Measurements from ENCODE around the gene CEACAM16. TPM values are rescaled to one million over a fixed set of nuclear protein-coding genes. Genes with fewer than 3 reads are reported as not detected.

The CEACAM16 gene
- total and polyA plus RNA-seq, 9 of the 15 experiments (the other 6 are each of a cell fraction or from before 2014, with no cell fraction given) = not detected

DNA sequence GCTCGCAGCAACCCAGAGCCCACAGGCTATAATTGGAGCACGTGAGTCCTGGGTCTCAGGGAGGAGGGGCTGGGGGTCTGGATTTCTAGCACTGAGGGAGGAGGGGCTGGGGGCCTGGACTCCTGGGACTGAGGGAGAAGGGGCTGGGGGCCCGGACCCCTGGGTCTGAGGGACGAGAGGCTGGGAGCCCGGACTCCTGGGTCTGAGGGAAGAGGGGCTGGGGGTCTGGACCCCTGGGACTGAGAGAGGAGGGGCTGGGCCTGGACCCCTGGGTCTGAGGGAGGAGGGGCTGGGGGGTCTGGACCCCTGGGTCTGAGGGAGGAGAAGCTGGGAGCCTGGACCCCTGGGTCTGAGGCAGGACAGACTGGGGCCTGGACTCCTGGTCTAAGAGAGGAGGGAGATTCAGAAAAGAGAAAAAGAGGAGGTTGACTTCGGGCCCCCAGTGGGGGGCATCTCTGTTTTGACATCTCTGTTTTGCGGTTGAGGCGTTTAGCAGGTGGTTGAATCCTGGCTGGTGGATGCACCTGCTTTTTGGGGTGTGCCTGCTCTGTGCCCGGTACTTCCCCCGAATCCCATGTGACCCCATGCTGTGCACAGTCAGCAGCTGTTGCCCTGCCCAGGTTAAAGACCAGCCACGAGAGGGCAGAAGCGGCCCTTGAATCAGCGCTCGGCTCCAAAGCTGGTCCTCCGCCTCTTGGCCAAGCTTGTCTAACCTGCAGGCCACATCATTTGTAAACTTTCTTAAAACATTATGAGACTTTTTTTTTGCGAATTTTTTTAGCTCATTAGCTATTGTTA is 44.8 kb upstream of the CEACAM16 start (continued):
- TF ChIP-seq JUND (IDR thresholded peaks at IDR 0.05; ENCODE audit: borderline replicate concordance, low read depth, low read length) (peak; percentile 45; the same call in 1 of the 2 replicates), JUND (tag; IDR thresholded peaks at IDR 0.05; ENCODE audit: borderline replicate concordance, low read depth, low read length) (no peak; the same call in 2 of the 3 replicates), POLR3G (IDR thresholded peaks at IDR 0.05; ENCODE audit: extremely low read depth, insufficient read length, insufficient replicate concordance) (no peak), GATA2 (CRISPR knock-in tag; IDR thresholded peaks at IDR 0.05) (no peak), EP400 (IDR thresholded peaks at IDR 0.05) (no peak), BHLHE40 (IDR thresholded peaks at IDR 0.05; ENCODE audit: low read length) (peak; percentile 14; the same call in 1 of the 2 replicates), MCM2 (IDR thresholded peaks at IDR 0.05; ENCODE audit: low read depth) (no peak), SMARCE1 (IDR thresholded peaks at IDR 0.05) (no peak), RERE (CRISPR knock-in tag; IDR thresholded peaks at IDR 0.05; ENCODE audit: borderline replicate concordance) (no peak), MAZ (CRISPR knock-in tag; conservative IDR thresholded peaks at IDR 0.05 in 1 of 2, IDR thresholded peaks at IDR 0.05 in 1 of 2) (peak in 1 of 2 experiments; percentile 63; a peak in 2 of 4 replicates), ZNF76 (CRISPR knock-in tag; IDR thresholded peaks at IDR 0.05; ENCODE audit: borderline replicate concordance) (no peak), DPF2 (IDR thresholded peaks at IDR 0.05) (no peak), ZNF436 (CRISPR knock-in tag; IDR thresholded peaks at IDR 0.05) (no peak), SMARCA4 (IDR thresholded peaks at IDR 0.05) (no peak), ATF6 (CRISPR knock-in tag; IDR thresholded peaks at IDR 0.05) (no peak), MAFF (IDR thresholded peaks at IDR 0.05; ENCODE audit: low read length) (peak; percentile 10; the same call in 1 of the 2 replicates), MAFG (tag; conservative IDR thresholded peaks at IDR 0.05) (peak; percentile 57)
- TF ChIP-seq, protein P1, sequence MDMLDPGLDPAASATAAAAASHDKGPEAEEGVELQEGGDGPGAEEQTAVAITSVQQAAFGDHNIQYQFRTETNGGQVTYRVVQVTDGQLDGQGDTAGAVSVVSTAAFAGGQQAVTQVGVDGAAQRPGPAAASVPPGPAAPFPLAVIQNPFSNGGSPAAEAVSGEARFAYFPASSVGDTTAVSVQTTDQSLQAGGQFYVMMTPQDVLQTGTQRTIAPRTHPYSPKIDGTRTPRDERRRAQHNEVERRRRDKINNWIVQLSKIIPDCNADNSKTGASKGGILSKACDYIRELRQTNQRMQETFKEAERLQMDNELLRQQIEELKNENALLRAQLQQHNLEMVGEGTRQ (CRISPR knock-in tag; IDR thresholded peaks at IDR 0.05) = peak; percentile 18; the same call in 1 of the 2 replicates
